Stomach (tissue), 9 donors: ENCODE results near the gene DENND4C. TPM values are rescaled to one million over a fixed set of nuclear protein-coding genes. Genes with fewer than 3 reads are reported as not detected.
A peak's percentile ranks its signal among the peaks of the same experiment; 100 is the strongest.

ENCODE experiments used
- DNase-seq, 2 donors: peaks; one replicate each; pipeline versions ENCODE4 v3.0.0 to v3.0.0-alpha.2; 2013 to 2019
- H3K27ac ChIP-seq, 5 donors: fragments of 200-600 bp in 4 of 5; sonication (generic) in 4 of 5; one replicate each; pipeline ENCODE4 v1.5.1; 2013 to 2019; ENCODE audit warnings: mild to moderate bottlenecking in 1 of 5, moderate library complexity in 1 of 5
- H3K27me3 ChIP-seq, 3 donors: fragments of 200-600 bp; sonication (generic); one replicate each; pipeline ENCODE4 v1.5.1; 2017 to 2019; ENCODE audit warnings: mixed run types in 1 of 3
- H3K36me3 ChIP-seq, 4 donors: fragments of 200-600 bp; sonication (generic); 1 replicate in 3 of 4; 2 replicates in 1 of 4; pipeline ENCODE4 v1.5.1; 2016 to 2019
- H3K4me1 ChIP-seq, 4 donors: fragments of 200-600 bp; sonication (generic); one replicate each; pipeline ENCODE4 v1.5.1; 2016 to 2019
- H3K4me3 ChIP-seq, 4 donors: fragments of 200-600 bp; sonication (generic) in 3 of 4; one replicate each; pipeline ENCODE4 v1.5.1; 2016 to 2019; ENCODE audit warnings: mild to moderate bottlenecking in 1 of 4
- H3K9me3 ChIP-seq, 4 donors: fragments of 200-600 bp; sonication (generic); one replicate each; pipeline ENCODE4 v1.5.1; 2016 to 2019
- CTCF ChIP-seq, 7 experiments: fragments of 450-650 bp in 4 of 7; fragments of 200-600 bp in 3 of 7; sonication (generic) in 3 of 7; IDR thresholded peaks; one replicate each; pipeline ENCODE4 v1.5.1; 2016 to 2019; ENCODE audit warnings: antibody characterized with exemption in 7 of 7, control low read depth in 2 of 7, mild to moderate bottlenecking in 1 of 7
- EP300 ChIP-seq: sonication (generic); formaldehyde crosslinking; IDR thresholded peaks from one replicate; pipeline ENCODE4 v1.6.1; 2017; ENCODE audit warnings: antibody characterized with exemption
- POLR2A ChIP-seq, 4 donors: fragments of 450-650 bp; IDR thresholded peaks; one replicate each; pipeline ENCODE4 v1.6.1; 2016; ENCODE audit warnings: antibody characterized with exemption in 4 of 4, control low read depth in 2 of 4, mild to moderate bottlenecking in 1 of 4, moderate library complexity in 1 of 4
- POLR2AphosphoS5 ChIP-seq, 3 donors: sonication (generic); formaldehyde crosslinking; IDR thresholded peaks; one replicate each; pipeline ENCODE4 v1.6.1; 2016; ENCODE audit warnings: antibody characterized with exemption in 3 of 3
- WGBS, 5 donors: extraction: QIAGEN DNeasy Blood & Tissue Kit in 3 of 5; methylation state at CpG; one replicate each; pipeline versions ENCODE4 v1.1.5 to v1.1.7; 2013 to 2018; 5-methylcytosine and 5-hydroxymethylcytosine counted together
- intact Hi-C: fragments of 100-400 bp; cut with DNase I; formaldehyde crosslinking; loops from one replicate; pipeline ENCODE4 v1.15.1; 2023; ENCODE audit warnings: low total_unique reads
- polyA plus RNA-seq, 3 donors: library from polyadenylated mRNA; stranded (reverse); fragments of 200-250 nt; gene quantifications; one replicate each; pipeline ENCODE4 v1.2.3, GENCODE V29; 2013
- total RNA-seq, 5 donors: library from RNA; depleted of rRNA; stranded (reverse); fragments of >200 nt; gene quantifications; one replicate each; pipeline versions ENCODE4 v1.1.0 to v1.2.3, GENCODE V29; 2014 to 2016
- donor health status: healthy with polysubstance abuse.
- donor health status: Bipolar disorder and iron deficiency.
- donor health status: healthy.

DENND4C gene
- total and polyA plus RNA-seq, 8 donors: 6.3 to 226 (median 47.6) TPM

- H3K4me1 ChIP-seq: peaks cover 30 to 59% (median 39%) of the 10 kb centered on the region in 4 donors
- H3K36me3 ChIP-seq: no peaks in the 10 kb centered on the region
- TF ChIP-seq POLR2A (IDR thresholded peaks at IDR 0.05): no peak
- peak; percentile 51 to 69 (median 53) for TF ChIP-seq POLR2AphosphoS5 (IDR thresholded peaks at IDR 0.05)
- intact Hi-C loops: no loop called here
- DNase-seq: peak; percentile 72 to 90
- no peaks in the 10 kb centered on the region for H3K9me3 ChIP-seq
- H3K4me3 ChIP-seq: no peak overlapping the region
- WGBS, 5 donors: 11 to 15% (median 13%) methylated on average over 7 of the region's 7 CpGs
- H3K27me3 ChIP-seq: no peaks in the 10 kb centered on the region
- H3K27ac ChIP-seq: peak overlapping the region; percentile 82 to 95 (median 90)
Observed at GRCh38 chr9:19184144-19184917, 46.2 kb upstream of the DENND4C start.

- 73 to 83% (median 78%) methylated on average over 1 of the region's 1 CpG for WGBS, 5 donors
- H3K4me3 ChIP-seq: no peak overlapping the region
- peaks cover 30 to 59% (median 39%) of the 10 kb centered on the region in 4 donors for H3K4me1 ChIP-seq
- peak overlapping the region; percentile 54 to 95 (median 90) for H3K27ac ChIP-seq
- TF ChIP-seq CTCF (IDR thresholded peaks at IDR 0.05): no peak
- TF ChIP-seq EP300: no peak
- TF ChIP-seq POLR2A (IDR thresholded peaks at IDR 0.05): no peak
- TF ChIP-seq POLR2AphosphoS5 (IDR thresholded peaks at IDR 0.05): no peak
- H3K27me3 ChIP-seq: no peaks in the 10 kb centered on the region
- DNase-seq: no peak
- H3K9me3 ChIP-seq: no peaks in the 10 kb centered on the region
- H3K36me3 ChIP-seq: no peaks in the 10 kb centered on the region
- intact Hi-C loops: no loop called here
Observed at GRCh38 chr9:19185191-19185590, 45.3 kb upstream of the DENND4C start.

GRCh38 chr9:19186232-19186631 is 44.3 kb upstream of the DENND4C start:
- intact Hi-C loops: no loop called here
- peak overlapping the region in 4 of 5 donors; percentile 82 to 95 (median 92) for H3K27ac ChIP-seq
- WGBS, 5 donors: 28 to 55% (median 48%) methylated on average over 2 of the region's 2 CpGs
- no peak for TF ChIP-seq POLR2A (IDR thresholded peaks at IDR 0.05)
- no peak for TF ChIP-seq POLR2AphosphoS5 (IDR thresholded peaks at IDR 0.05)
- TF ChIP-seq EP300: no peak
- TF ChIP-seq CTCF (IDR thresholded peaks at IDR 0.05): no peak
- no peak for DNase-seq
- no peaks in the 10 kb centered on the region for H3K9me3 ChIP-seq
- peaks cover 30 to 55% (median 39%) of the 10 kb centered on the region in 4 donors for H3K4me1 ChIP-seq
- no peaks in the 10 kb centered on the region for H3K27me3 ChIP-seq
- H3K4me3 ChIP-seq: no peak overlapping the region
- H3K36me3 ChIP-seq: no peaks in the 10 kb centered on the region

GRCh38 chr9:19188771-19189170 is 41.7 kb upstream of the DENND4C start:
- Histone ChIP-seq H3K27ac (no peak overlapping the region), H3K4me1 (peaks cover 23 to 40% (median 29%) of the 10 kb centered on the region in 4 donors), H3K9me3 (no peaks in the 10 kb centered on the region), H3K4me3 (no peak overlapping the region), H3K36me3 (no peaks in the 10 kb centered on the region), H3K27me3 (no peaks in the 10 kb centered on the region)
- 89 to 93% (median 93%) methylated on average over 5 of the region's 5 CpGs for WGBS, 5 donors
- intact Hi-C loops: no loop called here
- no peak for TF ChIP-seq EP300
- TF ChIP-seq POLR2A (IDR thresholded peaks at IDR 0.05): no peak
- TF ChIP-seq CTCF (IDR thresholded peaks at IDR 0.05): no peak
- no peak for TF ChIP-seq POLR2AphosphoS5 (IDR thresholded peaks at IDR 0.05)
- DNase-seq: no peak
